GM12874 (cell line): ENCODE measurements around the gene TOP1.

Experiments
- CTCF ChIP-seq: IDR thresholded peaks from 2 replicates; pipeline ENCODE4 v1.5.1; 2011; ENCODE audit warnings: low read depth, mild to moderate bottlenecking, control low read depth, low read length, moderate library complexity; ENCODE audit not compliant: insufficient read depth

The TOP1 gene

GRCh38 chr20:41079066-41079465, 50.4 kb downstream of the TOP1 start:
- TF ChIP-seq CTCF = no peak

GRCh38 chr20:41080866-41081265, 52.2 kb downstream of the TOP1 start:
- TF ChIP-seq CTCF = no peak

GRCh38 chr20:41081276-41081814, 52.7 kb downstream of the TOP1 start:
- TF ChIP-seq CTCF = no peak

GRCh38 chr20:41082306-41082705, 53.7 kb downstream of the TOP1 start:
- no peak for TF ChIP-seq CTCF

- TF ChIP-seq CTCF = no peak
Measured at GRCh38 chr20:41085606-41086005, 57.0 kb downstream of the TOP1 start.

GRCh38 chr20:41086402-41087324, 58.0 kb downstream of the TOP1 start:
- TF ChIP-seq CTCF = no peak

GRCh38 chr20:41087325-41087685, 58.7 kb downstream of the TOP1 start:
- no peak for TF ChIP-seq CTCF
